Measurements from ENCODE around the gene CDK17. TPM values are rescaled to one million over a fixed set of nuclear protein-coding genes. Genes with fewer than 3 reads are reported as not detected.

Gene CDK17
- total RNA-seq, result 16.2 and 19.3 TPM in 2 replicates

DNA sequence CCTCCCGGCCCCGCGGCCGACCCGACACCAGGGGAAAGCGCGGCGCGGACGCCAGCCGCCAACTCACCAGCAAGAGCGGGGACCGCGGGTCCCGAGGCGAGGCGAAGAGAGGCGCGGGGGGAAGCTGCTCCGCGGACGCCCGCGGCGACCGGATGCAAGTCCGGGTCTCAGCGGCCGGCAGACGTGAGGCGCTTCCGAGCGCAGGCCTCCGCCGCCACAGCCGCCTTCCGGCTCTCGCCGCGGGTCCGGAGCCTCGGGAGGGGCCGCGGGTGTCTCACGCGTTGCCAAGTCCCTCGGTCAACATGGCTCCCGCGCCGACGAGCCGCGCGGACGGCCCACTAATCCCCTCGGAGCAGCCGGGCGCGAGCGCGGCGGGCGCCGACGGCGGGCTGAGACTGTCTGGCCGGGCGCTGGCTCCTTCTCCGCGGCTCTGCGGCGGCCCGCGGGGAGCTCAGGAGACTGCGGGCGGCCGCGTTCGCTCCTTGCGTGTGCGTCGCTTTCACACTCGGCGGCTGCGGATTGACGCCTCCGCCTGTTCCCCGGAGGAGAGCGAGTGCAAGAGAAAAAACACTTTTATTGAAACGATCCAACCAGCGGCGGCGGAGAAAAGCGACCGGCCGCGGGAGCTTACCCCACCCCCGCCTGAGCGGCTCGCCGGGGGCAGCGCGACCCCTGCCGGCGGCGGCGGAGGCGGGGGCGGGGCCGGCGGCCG lies at the start of gene CDK17:
CDK17 (minus strand) TSS at position 521 of the 712 bp plus-strand sequence. CDS start 65,603 bp downstream, outside the sequence.

Other genes starting within 250 kb of the CDK17 start
- gene ELK3, start 206.1 kb downstream of the CDK17 start, total RNA-seq, result 30.7 and 32.0 TPM in 2 replicates
- 0.12 and 1.0 TPM in 2 replicates for gene CFAP54, start 89.1 kb upstream of the CDK17 start, total RNA-seq

All from cardiac ventricle fibroblast (primary cell).